VCaP (cell line): Measurements from ENCODE around the gene OXCT1.

Source experiments
- H3K27ac ChIP-seq: fragments of 450-650 bp; 2 replicates; pipeline ENCODE4 v1.5.1; 2017
- TF ChIP-seq, protein P1 (sequence below): fragments of 450-650 bp; conservative IDR thresholded peaks from 2 replicates; pipeline ENCODE4 v1.5.1; 2017; ENCODE audit warnings: mild to moderate bottlenecking, moderate library complexity

OXCT1 gene

DNA sequence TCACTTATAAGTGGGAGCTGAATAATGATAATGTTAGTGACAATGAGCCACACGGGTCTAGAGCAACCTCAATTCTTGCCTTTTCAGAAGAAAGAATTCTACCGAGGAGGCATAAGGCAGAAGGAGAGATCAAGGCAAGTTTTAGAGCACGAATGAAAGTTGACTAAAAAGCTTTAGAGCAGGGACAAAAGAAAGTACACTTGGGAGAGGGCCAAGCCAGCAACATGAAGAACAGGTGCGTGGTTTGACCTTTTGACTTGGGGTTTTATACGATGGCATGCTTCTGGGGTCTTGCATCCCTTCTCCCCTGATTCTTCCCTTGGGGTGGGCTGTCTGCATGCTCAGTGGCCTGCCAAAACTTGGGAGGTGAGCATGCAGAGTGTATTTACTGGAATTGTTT, 12.5 kb upstream of the OXCT1 start:
- H3K27ac ChIP-seq, result no peak overlapping the region
- TF ChIP-seq, protein P1, sequence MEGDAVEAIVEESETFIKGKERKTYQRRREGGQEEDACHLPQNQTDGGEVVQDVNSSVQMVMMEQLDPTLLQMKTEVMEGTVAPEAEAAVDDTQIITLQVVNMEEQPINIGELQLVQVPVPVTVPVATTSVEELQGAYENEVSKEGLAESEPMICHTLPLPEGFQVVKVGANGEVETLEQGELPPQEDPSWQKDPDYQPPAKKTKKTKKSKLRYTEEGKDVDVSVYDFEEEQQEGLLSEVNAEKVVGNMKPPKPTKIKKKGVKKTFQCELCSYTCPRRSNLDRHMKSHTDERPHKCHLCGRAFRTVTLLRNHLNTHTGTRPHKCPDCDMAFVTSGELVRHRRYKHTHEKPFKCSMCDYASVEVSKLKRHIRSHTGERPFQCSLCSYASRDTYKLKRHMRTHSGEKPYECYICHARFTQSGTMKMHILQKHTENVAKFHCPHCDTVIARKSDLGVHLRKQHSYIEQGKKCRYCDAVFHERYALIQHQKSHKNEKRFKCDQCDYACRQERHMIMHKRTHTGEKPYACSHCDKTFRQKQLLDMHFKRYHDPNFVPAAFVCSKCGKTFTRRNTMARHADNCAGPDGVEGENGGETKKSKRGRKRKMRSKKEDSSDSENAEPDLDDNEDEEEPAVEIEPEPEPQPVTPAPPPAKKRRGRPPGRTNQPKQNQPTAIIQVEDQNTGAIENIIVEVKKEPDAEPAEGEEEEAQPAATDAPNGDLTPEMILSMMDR, result no peak

- H3K27ac ChIP-seq, result no peak overlapping the region
These were observed 8.6 kb upstream of the OXCT1 start for GRCh38 chr5:41878643-41879478.

DNA sequence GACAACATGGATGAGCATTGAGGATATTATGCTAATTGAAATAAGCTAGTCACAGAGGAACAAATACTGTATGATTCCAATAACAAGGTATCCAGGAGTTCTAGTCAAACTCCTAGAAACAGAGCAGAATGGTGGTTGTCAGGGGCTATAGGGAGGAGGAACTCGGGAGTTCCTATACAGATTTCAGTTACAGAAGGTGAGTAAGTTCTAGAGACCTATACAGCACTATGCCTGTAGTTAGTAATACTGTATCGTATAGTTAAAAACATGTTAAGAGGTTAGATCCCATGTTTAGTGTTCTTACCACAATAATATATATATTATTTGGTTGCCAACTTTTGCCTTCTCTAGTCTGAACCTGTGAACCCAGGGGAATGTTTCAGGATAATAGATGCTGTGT, 7.9 kb upstream of the OXCT1 start:
- no peak overlapping the region for H3K27ac ChIP-seq
- TF ChIP-seq, protein P1, result no peak

More at GRCh38 chr5:41878643-41879478, 8.6 kb upstream of the OXCT1 start:
- TF ChIP-seq, protein P1, result no peak

DNA sequence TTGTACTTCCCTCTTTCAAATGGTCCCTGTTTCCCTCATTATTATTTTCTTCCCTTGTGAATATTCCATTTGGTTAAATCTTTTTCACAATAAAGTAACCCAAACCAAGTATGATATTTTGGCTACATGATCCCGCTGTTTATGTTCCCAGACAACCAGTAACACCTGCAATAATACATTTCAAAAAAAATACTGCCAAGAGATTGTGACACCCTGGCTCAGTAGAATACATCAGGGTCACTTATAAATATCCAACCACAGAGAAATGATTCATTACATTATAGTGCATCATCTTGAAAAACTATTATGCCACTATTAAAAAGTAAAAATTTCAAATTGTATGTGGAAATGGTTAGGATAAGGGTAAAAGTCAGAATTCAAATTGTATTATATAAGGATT, 7.2 kb upstream of the OXCT1 start:
- H3K27ac ChIP-seq, result no peak overlapping the region
- TF ChIP-seq, protein P1, result no peak

GRCh38 chr5:41876678-41877077, 6.5 kb upstream of the OXCT1 start:
- TF ChIP-seq, protein P1, result no peak

DNA sequence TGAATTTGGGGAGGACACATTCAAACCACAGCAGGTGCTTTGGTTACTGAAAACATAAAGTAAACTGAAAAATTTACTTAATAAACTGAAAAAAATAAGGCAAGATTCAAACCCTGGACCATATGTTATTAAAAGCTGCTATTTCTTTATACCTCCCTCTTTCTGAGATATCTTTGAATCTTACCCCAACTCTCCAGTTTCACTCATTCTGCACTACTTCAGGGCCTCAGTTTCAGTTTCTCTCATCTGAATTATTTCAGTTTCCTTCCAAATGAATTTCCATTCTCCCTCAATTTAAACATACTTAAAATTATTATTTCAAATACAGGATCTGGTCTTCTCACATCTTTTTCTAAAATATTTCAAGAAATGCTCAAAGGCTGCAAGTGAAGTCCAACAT, 4.9 kb upstream of the OXCT1 start:
- TF ChIP-seq, protein P1, result no peak
- no peak overlapping the region for H3K27ac ChIP-seq

More at GRCh38 chr5:41876678-41877077, 6.5 kb upstream of the OXCT1 start:
- no peak overlapping the region for H3K27ac ChIP-seq

DNA sequence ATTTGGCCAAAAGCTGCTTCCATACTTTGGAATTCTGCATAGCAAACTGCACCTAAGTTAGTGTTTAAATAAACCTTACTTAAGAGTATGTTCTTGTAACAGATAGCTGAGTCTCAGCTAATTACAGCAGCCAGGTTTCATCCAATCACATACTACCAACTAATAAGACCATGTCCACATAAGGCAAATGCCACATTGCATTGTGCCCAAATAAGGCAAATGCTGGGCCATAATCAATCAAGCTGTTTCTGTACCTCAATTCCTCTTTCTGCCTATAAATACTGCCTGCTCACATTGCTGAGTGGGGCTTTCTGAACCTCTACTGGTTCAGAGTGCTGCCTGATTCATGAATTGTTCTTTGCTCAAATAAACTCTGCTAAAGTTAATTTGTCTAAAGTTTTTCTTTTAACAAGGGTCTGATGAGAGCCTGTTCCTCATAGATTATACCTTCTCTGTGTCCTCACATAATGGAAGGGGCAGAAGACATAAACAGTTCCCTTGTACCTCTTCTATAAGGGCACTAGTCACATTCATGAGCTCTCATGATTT, 4.4 kb upstream of the OXCT1 start:
- no peak overlapping the region for H3K27ac ChIP-seq
- TF ChIP-seq, protein P1, result no peak
